ENCODE results near the gene VPS72. TPM values are rescaled to one million over a fixed set of nuclear protein-coding genes. Genes with fewer than 3 reads are reported as not detected.
"Not testable (repeated sequence)": the region's sequence is repeated elsewhere in the genome, so short reads cannot be mapped to it uniquely, and the experiment has no call there.

Gene VPS72
- polyA plus RNA-seq, 1 donor: 67.6 TPM

DNA sequence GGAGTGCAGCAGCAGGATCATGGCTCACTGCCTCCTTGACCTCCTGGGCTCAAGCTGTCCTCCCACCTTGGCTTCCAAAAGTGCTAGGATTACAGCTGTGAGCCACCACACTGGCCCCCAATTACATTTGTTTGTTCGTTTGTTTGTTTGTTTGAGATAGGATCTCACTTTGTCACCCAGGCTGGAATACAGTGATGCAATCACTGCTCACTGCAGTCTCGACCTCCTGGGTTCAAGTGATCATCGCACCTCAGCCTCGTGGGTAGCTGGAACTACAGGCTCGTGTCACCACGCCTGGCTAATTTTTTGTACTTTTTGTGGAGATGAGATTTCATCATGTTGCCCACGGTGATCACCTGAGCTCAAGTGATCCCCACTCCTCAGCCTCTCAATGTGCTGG, 2.0 kb upstream of the VPS72 start:
- no peak for DNase-seq

DNA sequence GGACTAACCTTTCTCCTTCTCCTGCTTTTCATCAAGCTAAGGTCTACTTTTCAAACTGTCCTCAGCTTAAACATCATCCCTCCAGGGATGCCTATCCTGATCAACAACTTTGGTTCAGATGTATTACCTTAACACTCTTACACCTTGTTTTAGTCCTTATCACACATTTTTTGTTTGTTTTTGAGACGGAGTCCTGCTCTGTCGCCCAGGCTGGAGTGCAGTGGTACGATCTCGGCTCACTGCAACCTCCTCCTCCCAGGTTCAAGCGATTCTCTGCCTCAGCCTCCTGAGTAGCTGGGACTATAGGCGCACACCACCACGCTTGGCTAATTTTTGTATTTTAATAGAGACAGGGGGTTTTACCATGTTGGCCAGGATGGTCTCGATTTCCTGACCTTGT, 1.3 kb downstream of the VPS72 start:
- DNase-seq: not testable (repeated sequence)

DNA sequence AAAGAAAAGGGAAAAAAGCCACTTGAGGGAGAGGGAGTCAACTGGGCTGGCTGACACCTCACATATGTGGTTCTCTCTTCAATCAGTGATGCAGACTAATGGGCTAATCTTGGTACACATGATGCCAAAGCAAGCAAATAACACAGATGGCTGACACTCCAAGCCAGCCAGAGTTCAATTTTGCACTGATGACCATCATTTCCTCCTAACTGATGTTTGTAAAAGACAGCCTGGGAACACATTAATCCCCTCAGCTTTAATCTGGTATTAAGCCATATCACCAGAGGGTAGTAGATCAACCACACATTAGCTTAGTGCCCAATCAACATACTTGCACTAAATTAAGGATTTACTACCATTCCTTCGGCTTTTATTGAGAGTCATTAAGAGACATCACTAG, 2.8 kb downstream of the VPS72 start:
- DNase-seq: no peak

- no peak for DNase-seq
Measured at GRCh38 chr1:151184211-151184610, 5.8 kb downstream of the VPS72 start.

GRCh38 chr1:151176514-151177045, 13.4 kb downstream of the VPS72 start:
- no peak for DNase-seq

- DNase-seq: no peak
Measured at GRCh38 chr1:151175863-151176262, 14.1 kb downstream of the VPS72 start, which contains the start of gene TMOD4. TMOD4 (minus strand) TSS chr1:151175981; CDS start chr1:151174875, 1,106 bp downstream.

DNA sequence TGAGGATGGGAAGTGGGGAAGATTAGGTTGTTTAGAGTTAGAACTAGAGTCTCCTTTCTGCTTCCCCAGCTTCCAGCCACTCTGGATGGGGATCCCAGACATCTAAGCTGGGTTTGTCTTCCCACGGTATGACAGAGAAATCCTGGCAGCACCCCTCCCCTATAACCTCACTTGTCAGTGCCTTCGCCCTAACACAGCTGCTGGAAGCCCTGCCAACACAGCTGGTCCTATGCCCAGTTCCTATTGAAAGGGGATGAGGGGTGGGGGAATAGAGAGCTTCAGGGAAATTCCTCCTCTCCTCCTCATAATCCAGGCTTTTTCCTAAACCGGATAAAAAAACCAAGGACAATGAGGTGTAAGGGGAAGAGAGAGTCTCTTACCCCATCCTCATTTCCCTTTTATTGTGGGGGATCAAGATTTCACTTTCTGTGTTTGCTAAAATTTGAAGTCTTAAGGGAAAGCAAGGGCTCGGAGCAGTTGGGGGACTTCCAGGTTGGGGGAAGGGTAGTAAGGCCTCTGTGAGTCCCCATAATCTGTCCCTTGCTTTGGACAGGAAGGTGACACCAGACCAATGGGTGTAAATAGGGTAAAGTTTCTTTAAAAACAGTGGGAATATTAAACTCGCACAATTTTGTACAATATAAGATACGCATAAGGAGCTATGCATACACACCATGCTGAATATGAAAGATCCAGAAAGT, 14.8 kb downstream of the VPS72 start:
- DNase-seq: no peak

GRCh38 chr1:151171190-151171589, 18.8 kb downstream of the VPS72 start:
- no peak for DNase-seq

DNA sequence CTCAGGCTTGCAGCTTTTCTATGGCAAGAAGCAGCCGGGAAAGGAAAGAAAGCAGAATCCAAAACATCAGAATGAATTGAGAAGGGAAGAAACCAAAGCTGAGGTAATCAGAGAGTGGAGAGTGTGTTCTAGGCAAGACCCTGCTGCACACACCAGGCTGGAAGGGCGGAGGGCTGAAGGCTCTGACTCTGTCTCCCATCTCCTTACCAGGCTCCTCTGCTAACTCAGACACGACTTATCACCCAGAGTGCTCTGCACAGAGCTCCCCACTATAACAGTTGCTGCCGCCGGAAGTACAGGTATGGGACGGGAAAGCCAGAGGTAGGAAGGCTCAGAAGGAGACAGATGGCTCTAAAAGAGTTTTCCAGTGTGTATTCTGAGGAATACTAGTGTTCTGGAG, 22.9 kb downstream of the VPS72 start:
- no peak for DNase-seq

DNA sequence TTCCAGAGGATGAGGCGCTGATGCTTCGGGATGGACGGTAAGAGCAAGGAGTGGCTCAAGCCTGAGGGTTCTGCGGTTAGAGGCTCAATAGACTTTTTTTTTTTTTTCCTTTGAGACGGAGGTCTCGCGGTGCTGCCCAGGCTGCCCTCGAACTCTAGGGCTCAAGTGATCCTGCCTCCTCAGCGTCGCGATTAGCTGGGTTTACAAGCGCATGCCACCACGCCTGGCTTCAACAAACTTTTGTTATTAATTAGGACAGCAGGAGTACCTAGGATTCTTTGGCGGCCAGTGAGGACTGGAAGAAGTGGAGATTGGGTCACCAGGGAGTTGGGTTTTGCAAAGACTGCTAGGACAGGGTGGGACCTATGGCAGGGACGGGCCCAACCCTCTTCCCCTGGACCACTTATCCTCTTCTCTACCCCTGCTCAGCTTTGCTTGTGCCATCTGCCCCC, 23.5 kb downstream of the VPS72 start:
- DNase-seq: no peak

DNA sequence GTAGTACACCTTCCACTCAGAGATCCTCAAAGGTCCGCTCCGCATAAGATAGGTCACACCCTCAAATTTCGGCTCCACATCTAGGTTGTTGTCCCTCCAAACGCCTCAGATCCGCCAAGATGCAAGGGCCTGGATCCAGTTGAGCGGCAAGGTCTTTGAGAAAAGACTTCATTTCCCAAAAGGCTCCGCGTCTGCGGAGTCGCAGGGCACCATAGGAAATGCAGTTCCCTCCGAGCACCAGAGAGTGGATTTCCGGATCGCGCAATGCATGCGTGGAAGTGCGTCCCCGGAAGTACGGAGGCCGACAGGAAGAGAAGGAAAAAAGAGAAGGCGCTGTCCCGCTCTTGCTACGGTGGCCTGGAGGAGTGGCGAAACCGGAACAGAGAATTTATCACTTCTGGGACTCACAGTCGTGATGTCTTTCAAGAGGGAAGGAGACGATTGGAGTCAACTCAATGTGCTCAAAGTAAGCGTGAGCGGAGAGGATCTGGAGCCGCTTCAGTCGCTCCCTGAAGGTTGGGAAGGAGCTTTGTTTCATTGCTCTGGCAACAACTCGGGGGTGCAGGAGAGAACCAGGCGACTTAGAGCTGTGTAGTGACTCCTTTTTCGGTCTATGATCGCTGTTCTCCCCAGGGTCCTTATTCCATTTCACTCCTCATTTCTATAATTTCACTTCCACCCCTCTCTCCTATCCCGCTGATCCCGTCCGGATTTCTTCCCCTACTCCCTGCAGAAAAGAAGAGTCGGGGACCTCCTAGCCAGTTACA, 24.1 kb downstream of the VPS72 start, which contains the start of the genes LYSMD1 and SCNM1:
LYSMD1 (minus strand) TSS at position 165 of the 767 bp plus-strand sequence. CDS start 644 bp downstream, outside the sequence.
SCNM1 (plus strand) TSS at position 407 of the 767 bp plus-strand sequence; CDS start at position 416, 9 bp downstream.
- peak; percentile 99 for DNase-seq

GRCh38 chr1:151165281-151165737, 24.7 kb downstream of the VPS72 start:
- DNase-seq: peak; percentile 62

DNA sequence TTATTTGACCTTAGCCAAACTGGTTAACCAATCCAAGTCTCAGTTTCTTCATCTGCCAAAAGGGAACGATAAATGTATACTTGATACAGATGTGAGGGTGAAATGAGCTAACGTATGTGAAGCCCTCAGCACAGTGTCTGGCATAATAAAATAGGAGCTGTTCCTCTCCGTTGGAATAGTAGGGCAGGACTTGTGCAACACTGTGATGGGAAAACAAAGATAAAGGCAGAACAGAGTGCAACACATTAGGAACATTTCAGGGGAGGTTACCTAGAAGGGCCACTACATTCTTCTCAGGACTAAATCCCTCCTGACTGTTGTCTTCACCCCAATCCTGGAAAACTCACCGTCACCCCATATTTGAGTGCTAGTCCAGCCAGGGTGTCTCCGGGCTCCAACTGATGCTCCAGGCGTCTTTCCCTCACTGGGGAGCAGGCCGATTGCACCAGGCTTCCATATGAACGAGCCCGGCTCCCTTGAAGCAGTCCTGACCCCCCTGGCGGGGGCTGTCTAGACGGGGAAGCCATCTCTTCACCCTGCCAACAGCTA, 25.2 kb downstream of the VPS72 start:
- DNase-seq: no peak

GRCh38 chr1:151159373-151159772, 30.6 kb downstream of the VPS72 start:
- no peak for DNase-seq

DNA sequence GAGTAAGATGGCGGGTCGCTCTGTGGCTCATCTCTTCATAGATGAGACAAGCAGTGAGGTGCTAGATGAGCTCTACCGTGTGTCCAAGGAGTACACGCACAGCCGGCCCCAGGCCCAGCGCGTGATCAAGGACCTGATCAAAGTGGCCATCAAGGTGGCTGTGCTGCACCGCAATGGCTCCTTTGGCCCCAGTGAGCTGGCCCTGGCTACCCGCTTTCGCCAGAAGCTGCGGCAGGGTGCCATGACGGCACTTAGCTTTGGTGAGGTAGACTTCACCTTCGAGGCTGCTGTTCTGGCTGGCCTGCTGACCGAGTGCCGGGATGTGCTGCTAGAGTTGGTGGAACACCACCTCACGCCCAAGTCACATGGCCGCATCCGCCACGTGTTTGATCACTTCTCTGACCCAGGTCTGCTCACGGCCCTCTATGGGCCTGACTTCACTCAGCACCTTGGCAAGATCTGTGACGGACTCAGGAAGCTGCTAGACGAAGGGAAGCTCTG, 31.2 kb downstream of the VPS72 start:
- DNase-seq: no peak

DNA sequence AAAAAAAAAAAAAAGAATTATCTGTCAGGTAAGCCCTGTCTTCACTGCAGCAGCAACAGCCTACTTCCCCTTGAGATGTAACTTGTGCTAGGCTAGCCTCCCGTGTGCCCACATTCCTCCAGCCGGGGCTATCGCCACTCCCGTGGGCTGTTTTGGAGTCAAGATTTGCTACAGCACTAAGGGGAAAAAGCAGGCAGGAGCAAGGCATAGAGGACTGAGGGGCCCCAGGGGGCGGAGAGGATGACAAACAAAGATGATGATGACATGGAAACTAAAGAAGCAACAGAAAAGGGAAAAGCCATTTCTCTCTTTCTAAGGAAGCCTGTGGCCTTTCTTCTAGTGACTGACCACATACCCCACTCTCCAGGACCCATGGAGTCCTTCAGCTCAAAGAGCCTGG, 31.7 kb downstream of the VPS72 start:
- no peak for DNase-seq

DNA sequence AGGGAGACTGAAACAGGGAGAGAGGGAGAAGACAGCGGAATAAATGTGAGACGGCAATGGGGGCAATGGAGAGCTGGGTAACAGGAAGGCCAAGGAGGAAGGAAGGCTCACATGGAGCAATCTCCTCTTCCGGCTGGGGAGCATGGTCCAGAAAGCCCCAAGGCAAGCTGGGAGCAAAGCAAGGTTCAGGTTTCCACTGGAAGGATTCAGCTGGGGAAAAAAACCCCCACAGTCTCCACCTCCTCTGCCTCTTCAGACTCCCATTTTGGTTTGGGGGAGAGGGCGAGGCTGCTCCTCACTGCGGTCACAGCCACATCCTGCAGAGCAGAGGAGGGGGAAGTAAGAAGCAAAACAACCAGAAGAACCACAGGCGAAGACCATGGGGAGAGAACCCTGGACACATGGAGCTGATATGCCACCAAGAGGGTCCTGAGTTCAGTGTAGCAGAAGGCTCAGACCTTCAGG, 32.9 kb downstream of the VPS72 start:
- DNase-seq: no peak

- no peak for DNase-seq
Measured at GRCh38 chr1:151156515-151156819, 33.5 kb downstream of the VPS72 start, which contains the start of gene TNFAIP8L2. TNFAIP8L2 (plus strand) TSS chr1:151156649; CDS start chr1:151158698, 2,049 bp downstream.

- DNase-seq: no peak
Measured at GRCh38 chr1:151147665-151148064, 42.3 kb downstream of the VPS72 start.

DNA sequence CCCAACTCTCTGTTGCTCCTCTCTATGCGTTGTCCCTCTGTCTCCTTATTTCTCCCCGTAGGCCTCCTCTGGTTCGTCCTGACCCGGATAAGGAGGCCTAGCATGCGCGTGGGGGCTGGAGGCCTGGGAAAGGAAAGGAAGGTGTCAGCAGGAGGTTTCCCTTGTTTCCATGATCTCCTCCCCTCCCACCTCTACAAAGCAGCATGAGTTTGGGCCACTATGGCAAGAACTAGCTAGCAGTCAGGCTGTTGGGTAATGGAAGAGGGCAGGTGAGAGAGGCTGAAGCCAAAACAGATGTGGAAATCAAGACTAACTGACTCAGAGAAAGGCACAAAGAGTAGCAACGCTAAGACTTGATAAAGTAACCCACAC, 42.9 kb downstream of the VPS72 start:
- peak; percentile 19 for DNase-seq

DNA sequence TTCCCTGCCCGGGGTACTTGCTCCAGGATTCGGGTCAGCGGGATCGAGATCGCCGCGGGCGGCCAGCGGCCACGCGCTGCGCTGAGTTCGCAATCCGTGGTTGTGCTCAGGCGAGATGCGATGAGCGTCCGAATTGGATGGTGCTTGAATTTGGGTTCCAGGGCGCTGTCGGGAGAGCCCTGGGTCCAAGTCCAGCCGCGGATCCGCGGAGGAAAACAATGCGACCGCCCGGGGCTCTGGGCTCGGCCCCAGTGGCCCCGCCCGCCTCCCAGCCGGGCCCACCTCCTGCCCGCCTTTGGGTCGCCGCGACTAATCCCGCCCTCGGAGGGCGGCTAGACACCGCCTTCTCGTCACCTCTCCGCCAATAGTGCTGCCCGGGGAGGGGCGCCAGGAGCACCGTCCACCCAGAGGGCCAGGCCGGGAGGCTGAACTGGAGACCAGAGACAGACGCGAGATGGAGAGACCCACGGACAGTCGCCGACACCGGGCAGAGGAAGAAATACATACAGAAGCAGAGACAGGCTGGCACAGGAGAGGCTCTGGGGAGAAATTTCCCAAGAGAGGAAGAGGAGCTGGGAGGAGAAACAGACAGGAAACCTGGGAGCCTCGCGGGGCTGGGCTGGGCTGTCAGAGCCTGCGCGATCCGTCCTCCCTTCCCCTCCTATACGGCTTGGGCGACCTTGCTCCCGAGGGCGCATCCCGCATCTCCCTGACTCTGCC, 43.4 kb downstream of the VPS72 start, which contains the start of gene SEMA6C:
SEMA6C (minus strand) TSS at position 220 of the 720 bp plus-strand sequence. CDS start 4,010 bp downstream, outside the sequence.
- DNase-seq: peak; percentile 91

DNA sequence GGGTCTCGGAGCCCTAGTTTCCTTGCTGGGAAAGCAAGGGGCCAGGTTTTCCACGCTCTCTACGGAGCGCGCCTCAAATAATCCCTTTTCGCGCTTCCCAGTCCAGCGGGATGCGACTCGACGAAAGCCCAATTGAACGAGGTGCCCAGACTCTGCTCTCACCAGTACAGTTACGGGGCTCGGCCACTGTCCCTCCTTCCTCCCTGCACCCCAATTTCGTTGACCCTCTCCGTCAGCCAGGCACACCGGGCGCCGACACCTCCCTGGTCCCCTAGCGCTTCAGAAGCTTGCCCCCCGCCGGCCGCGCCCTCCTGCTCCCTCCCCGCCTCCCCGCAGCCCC, 44.0 kb downstream of the VPS72 start:
- no peak for DNase-seq
